Activated T-helper 1 cell treated with Interleukin-2 at 50 U/mL for 16 hours (primary cell): ENCODE measurements around the gene FMN2.
"Not testable (repeated sequence)": the region's sequence is repeated elsewhere in the genome, so short reads cannot be mapped to it uniquely, and the experiment has no call there.

Experiments used
- DNase-seq: peaks from one replicate; pipeline ENCODE4 v3.0.0-alpha.2; 2020; ENCODE audit warnings: low read depth

The FMN2 gene

GRCh38 chr1:240363914-240364313 is 272.2 kb downstream of the FMN2 start:
- DNase-seq, result no peak

GRCh38 chr1:240366636-240367035 is 275.0 kb downstream of the FMN2 start:
- DNase-seq, result no peak

GRCh38 chr1:240385551-240385950 is 293.9 kb downstream of the FMN2 start:
- DNase-seq, result no peak

- DNase-seq, result no peak
Measured at GRCh38 chr1:240385985-240386978, 294.6 kb downstream of the FMN2 start.

GRCh38 chr1:240387051-240387450 is 295.4 kb downstream of the FMN2 start:
- no peak for DNase-seq

GRCh38 chr1:240391660-240392260 is 300.1 kb downstream of the FMN2 start:
- no peak for DNase-seq

GRCh38 chr1:240394353-240394752 is 302.7 kb downstream of the FMN2 start:
- no peak for DNase-seq

GRCh38 chr1:240395336-240395735 is 303.7 kb downstream of the FMN2 start:
- DNase-seq, result no peak

GRCh38 chr1:240399381-240399780 is 307.7 kb downstream of the FMN2 start:
- DNase-seq, result no peak

- DNase-seq, result no peak
Measured at GRCh38 chr1:240401731-240402130, 310.0 kb downstream of the FMN2 start.

- no peak for DNase-seq
Measured at GRCh38 chr1:240402326-240402725, 310.6 kb downstream of the FMN2 start.

- DNase-seq, result no peak
Measured at GRCh38 chr1:240404286-240404685, 312.6 kb downstream of the FMN2 start.

GRCh38 chr1:240405751-240406150 is 314.1 kb downstream of the FMN2 start:
- no peak for DNase-seq

GRCh38 chr1:240407407-240407806 is 315.7 kb downstream of the FMN2 start:
- DNase-seq, result no peak

GRCh38 chr1:240409615-240410014 is 317.9 kb downstream of the FMN2 start:
- no peak for DNase-seq

- DNase-seq, result no peak
Measured at GRCh38 chr1:240413732-240414131, 322.0 kb downstream of the FMN2 start.

GRCh38 chr1:240414237-240414636 is 322.6 kb downstream of the FMN2 start:
- DNase-seq, result no peak

- not testable (repeated sequence) for DNase-seq
Measured at GRCh38 chr1:240415011-240415410, 323.3 kb downstream of the FMN2 start.

- no peak for DNase-seq
Measured at GRCh38 chr1:240415532-240415931, 323.8 kb downstream of the FMN2 start.

GRCh38 chr1:240417317-240417716 is 325.6 kb downstream of the FMN2 start:
- no peak for DNase-seq

- no peak for DNase-seq
Measured at GRCh38 chr1:240420766-240421165, 329.1 kb downstream of the FMN2 start.

GRCh38 chr1:240423246-240423924 is 331.7 kb downstream of the FMN2 start:
- DNase-seq, result no peak
